A549 (cell line): ENCODE data around the gene PODNL1. TPM values are rescaled to one million over a fixed set of nuclear protein-coding genes. Genes with fewer than 3 reads are reported as not detected.

Experiments used
- ATAC-seq, 2 experiments: fragments of 200-7000 bp in 1 of 2; fragments of >200 bp in 1 of 2; cut with Nextera tagmentation in 1 of 2; cut with Tn5 transposase in 1 of 2; 3 replicates each; pipeline versions ENCODE4 v1.8.0 to v1.9.1; 2018 to 2020; ENCODE audit warnings: mild to moderate bottlenecking in 1 of 2, moderate library complexity in 1 of 2
- CTCF ChIA-PET: fragments of 300-600 bp; sonication (Branson Sonifier 250); formaldehyde crosslinking; extraction: SDS; loops from one replicate; lab custom pipeline; 2021; ENCODE audit warnings: antibody characterized with exemption, inconsistent platforms; lab: Yijun Ruan, JAX
- POLR2A ChIA-PET: fragments of 350-600 bp; formaldehyde crosslinking; extraction: SDS; loops from one replicate; lab custom pipeline; 2021; ENCODE audit warnings: antibody characterized with exemption, inconsistent platforms; lab: Yijun Ruan, JAX
- DNase-seq, 2 experiments: peaks; one replicate each; pipeline versions ENCODE4 v3.0.0 to v3.0.0-alpha.2; 2011 to 2016; ENCODE audit warnings: low read depth in 1 of 2, low spot score in 1 of 2
- FAIRE-seq: peaks from 2 replicates; lab custom pipeline; 2011; peaks lifted over from hg19 to GRCh38; lab: Jason Lieb, UNC
- H3K27ac ChIP-seq, 2 experiments: fragments of >200 bp; sonication (Bioruptor Twin); formaldehyde crosslinking; 3 replicates each; pipeline ENCODE4 v1.5.1; 2016 to 2017
- H3K4me1 ChIP-seq: fragments of >200 bp; sonication (Bioruptor Twin); formaldehyde crosslinking; 3 replicates; pipeline ENCODE4 v1.6.1; 2016
- H3K4me2 ChIP-seq: fragments of >200 bp; sonication (Bioruptor Twin); formaldehyde crosslinking; 3 replicates; pipeline ENCODE4 v1.6.1; 2016
- H3K4me3 ChIP-seq: fragments of >200 bp; sonication (Bioruptor Twin); formaldehyde crosslinking; 3 replicates; pipeline ENCODE4 v1.5.1; 2016
- H3K9me3 ChIP-seq: fragments of >200 bp; sonication (Bioruptor Twin); formaldehyde crosslinking; 3 replicates; pipeline ENCODE4 v1.6.1; 2016
- CBX8 ChIP-seq: fragments of 200-600 bp; sonication (generic); IDR thresholded peaks from 2 replicates; pipeline ENCODE4 v1.6.1; 2016
- EHMT2 ChIP-seq: fragments of 200-600 bp; sonication (generic); IDR thresholded peaks from 2 replicates; pipeline ENCODE4 v1.6.1; 2016; ENCODE audit warnings: antibody characterized with exemption, low read depth, mild to moderate bottlenecking, moderate library complexity
- EP300 ChIP-seq, 2 experiments: fragments of >200 bp; sonication (Bioruptor Twin); formaldehyde crosslinking; IDR thresholded peaks; 2 replicates in 1 of 2; 3 replicates in 1 of 2; pipeline ENCODE4 v1.6.1; 2016 to 2017
- ESRRA ChIP-seq: fragments of 150-350 bp; IDR thresholded peaks from 2 replicates; pipeline ENCODE4 v1.6.1; 2014; ENCODE audit warnings: mild to moderate bottlenecking, low read length, borderline replicate concordance
- FOXS1 ChIP-seq: fragments of 250-450 bp; sonication (Bioruptor Pico); IDR thresholded peaks from 2 replicates; pipeline ENCODE4 v1.5.0; 2020; ENCODE audit warnings: mild to moderate bottlenecking, moderate library complexity
- NR3C1 ChIP-seq: fragments of >200 bp; sonication (Bioruptor Twin); formaldehyde crosslinking; IDR thresholded peaks from 3 replicates; pipeline ENCODE4 v1.6.1; 2017
- RARB ChIP-seq: fragments of 250-450 bp; sonication (Bioruptor Pico); IDR thresholded peaks from 2 replicates; pipeline ENCODE4 v1.8.0; 2021; ENCODE audit warnings: mild to moderate bottlenecking, moderate library complexity
- SREBF2 ChIP-seq: fragments of 450-650 bp; IDR thresholded peaks from 2 replicates; pipeline ENCODE4 v1.6.1; 2014; ENCODE audit warnings: mild to moderate bottlenecking, moderate library complexity
- ZNF302 ChIP-seq: fragments of 250-450 bp; sonication (Bioruptor Pico); IDR thresholded peaks from 2 replicates; pipeline ENCODE4 v1.9.0; 2021; ENCODE audit warnings: inconsistent platforms, mild to moderate bottlenecking, moderate library complexity
- ZSCAN20 ChIP-seq: fragments of 250-450 bp; sonication (Bioruptor Pico); IDR thresholded peaks from 2 replicates; pipeline ENCODE4 v1.8.0; 2022; ENCODE audit warnings: mild to moderate bottlenecking, moderate library complexity
- WGBS: methylation state at CpG from one replicate; pipeline ENCODE4 v1.1.6; 2017; ENCODE audit errors: missing lambda C conversion rate; 5-methylcytosine and 5-hydroxymethylcytosine counted together
- polyA plus RNA-seq, 4 experiments: library from polyadenylated mRNA; depleted of rRNA in 3 of 4; stranded (reverse); fragments of >200 nt; fragmentation: RNase III in 1 of 4; extraction: RNeasy Plus Mini Kit Qiagen cat#74134 plus additional on column Dnase treatment in 1 of 4; gene quantifications; 2 replicates in 3 of 4; 3 replicates in 1 of 4; pipeline ENCODE4 v1.2.3, GENCODE V29; 2011 to 2017
- TF ChIP-seq, protein P1 (sequence below): fragments of 200-600 bp; sonication (generic); IDR thresholded peaks from 2 replicates; pipeline ENCODE4 v1.6.1; 2016; ENCODE audit warnings: antibody characterized with exemption, mild to moderate bottlenecking, moderate library complexity
- TF ChIP-seq, protein P2 (sequence below): fragments of 450-650 bp; IDR thresholded peaks from 2 replicates; pipeline ENCODE4 v1.6.1; 2014; ENCODE audit warnings: antibody characterized with exemption

Gene PODNL1
- polyA plus RNA-seq, 2 of the 4 experiments (the other 2 are of a cell fraction), result 0.79 to 1.3 TPM

DNA sequence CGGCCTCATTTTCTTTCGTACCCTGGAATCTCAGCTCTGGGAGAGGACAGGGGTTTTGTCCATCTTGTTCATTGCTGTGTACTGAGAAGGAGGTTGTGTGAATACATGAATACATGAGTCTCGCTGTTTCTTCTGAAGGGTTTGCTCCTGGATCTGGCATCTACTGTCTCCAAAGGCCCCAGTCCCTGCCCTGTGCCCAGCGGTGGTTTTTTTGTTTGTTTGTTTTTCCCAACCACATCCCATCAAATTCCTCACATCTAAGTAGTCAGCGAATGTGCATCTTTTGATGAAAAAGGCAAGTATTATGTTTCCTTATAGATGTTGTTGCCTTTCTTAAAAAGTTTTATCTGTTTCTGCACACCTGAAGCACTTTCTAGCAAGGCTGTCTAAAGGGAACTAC is 26.6 kb upstream of the PODNL1 start (continued):
- TF ChIP-seq, protein P1, sequence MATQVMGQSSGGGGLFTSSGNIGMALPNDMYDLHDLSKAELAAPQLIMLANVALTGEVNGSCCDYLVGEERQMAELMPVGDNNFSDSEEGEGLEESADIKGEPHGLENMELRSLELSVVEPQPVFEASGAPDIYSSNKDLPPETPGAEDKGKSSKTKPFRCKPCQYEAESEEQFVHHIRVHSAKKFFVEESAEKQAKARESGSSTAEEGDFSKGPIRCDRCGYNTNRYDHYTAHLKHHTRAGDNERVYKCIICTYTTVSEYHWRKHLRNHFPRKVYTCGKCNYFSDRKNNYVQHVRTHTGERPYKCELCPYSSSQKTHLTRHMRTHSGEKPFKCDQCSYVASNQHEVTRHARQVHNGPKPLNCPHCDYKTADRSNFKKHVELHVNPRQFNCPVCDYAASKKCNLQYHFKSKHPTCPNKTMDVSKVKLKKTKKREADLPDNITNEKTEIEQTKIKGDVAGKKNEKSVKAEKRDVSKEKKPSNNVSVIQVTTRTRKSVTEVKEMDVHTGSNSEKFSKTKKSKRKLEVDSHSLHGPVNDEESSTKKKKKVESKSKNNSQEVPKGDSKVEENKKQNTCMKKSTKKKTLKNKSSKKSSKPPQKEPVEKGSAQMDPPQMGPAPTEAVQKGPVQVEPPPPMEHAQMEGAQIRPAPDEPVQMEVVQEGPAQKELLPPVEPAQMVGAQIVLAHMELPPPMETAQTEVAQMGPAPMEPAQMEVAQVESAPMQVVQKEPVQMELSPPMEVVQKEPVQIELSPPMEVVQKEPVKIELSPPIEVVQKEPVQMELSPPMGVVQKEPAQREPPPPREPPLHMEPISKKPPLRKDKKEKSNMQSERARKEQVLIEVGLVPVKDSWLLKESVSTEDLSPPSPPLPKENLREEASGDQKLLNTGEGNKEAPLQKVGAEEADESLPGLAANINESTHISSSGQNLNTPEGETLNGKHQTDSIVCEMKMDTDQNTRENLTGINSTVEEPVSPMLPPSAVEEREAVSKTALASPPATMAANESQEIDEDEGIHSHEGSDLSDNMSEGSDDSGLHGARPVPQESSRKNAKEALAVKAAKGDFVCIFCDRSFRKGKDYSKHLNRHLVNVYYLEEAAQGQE, result no peak
- TF ChIP-seq, protein P2, sequence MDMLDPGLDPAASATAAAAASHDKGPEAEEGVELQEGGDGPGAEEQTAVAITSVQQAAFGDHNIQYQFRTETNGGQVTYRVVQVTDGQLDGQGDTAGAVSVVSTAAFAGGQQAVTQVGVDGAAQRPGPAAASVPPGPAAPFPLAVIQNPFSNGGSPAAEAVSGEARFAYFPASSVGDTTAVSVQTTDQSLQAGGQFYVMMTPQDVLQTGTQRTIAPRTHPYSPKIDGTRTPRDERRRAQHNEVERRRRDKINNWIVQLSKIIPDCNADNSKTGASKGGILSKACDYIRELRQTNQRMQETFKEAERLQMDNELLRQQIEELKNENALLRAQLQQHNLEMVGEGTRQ, result no peak
- no peak for TF ChIP-seq NR3C1
- TF ChIP-seq FOXS1 (CRISPR knock-in tag), result no peak

DNA sequence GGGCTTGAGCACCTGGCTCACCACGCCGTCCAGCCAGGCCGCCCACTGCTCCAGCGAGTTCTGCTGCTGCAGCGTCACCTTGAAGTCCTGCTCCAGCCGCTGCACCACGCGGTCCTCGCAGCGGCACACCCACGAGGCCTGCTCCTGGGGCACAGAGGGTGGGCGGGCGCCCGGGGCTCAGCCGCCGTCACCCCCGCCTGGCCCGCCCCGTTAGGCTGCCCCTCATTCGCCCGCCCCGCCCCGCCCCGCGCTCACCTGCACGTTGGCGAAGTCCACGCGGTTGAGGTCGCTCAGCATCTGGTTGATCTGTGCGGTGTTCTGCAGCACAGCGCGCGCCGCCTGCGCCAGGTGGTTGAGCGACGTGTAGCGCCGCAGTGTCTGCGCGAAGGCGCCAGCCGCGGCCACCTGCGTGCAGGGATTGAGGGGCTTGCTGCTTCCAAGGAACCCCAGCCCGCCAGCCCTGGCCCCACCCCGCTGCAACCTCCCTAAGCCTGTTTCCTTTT is 25.4 kb upstream of the PODNL1 start:
- Histone ChIP-seq H3K9me3 (no peaks in the 10 kb centered on the region), H3K4me1 (no peaks in the 10 kb centered on the region), H3K4me2 (no peak overlapping the region), H3K27ac (no peak overlapping the region), H3K4me3 (no peak overlapping the region)
- ChIA-PET CTCF (interaction anchor here (0.6 to 0.9 kb wide), 2 partner anchors 51 to 109 kb away, joined by 3 read pairs; no protein-coding TSS in a partner anchor), POLR2A (no interaction called here)
- DNase-seq, result no peak
- no peak for FAIRE-seq
- 95% methylated on average over 17 of the region's 48 CpGs for WGBS
- TF ChIP-seq EP300 (IDR thresholded peaks at IDR 0.05) (no peak), ZSCAN20 (CRISPR knock-in tag) (no peak)
- no peak for ATAC-seq

DNA sequence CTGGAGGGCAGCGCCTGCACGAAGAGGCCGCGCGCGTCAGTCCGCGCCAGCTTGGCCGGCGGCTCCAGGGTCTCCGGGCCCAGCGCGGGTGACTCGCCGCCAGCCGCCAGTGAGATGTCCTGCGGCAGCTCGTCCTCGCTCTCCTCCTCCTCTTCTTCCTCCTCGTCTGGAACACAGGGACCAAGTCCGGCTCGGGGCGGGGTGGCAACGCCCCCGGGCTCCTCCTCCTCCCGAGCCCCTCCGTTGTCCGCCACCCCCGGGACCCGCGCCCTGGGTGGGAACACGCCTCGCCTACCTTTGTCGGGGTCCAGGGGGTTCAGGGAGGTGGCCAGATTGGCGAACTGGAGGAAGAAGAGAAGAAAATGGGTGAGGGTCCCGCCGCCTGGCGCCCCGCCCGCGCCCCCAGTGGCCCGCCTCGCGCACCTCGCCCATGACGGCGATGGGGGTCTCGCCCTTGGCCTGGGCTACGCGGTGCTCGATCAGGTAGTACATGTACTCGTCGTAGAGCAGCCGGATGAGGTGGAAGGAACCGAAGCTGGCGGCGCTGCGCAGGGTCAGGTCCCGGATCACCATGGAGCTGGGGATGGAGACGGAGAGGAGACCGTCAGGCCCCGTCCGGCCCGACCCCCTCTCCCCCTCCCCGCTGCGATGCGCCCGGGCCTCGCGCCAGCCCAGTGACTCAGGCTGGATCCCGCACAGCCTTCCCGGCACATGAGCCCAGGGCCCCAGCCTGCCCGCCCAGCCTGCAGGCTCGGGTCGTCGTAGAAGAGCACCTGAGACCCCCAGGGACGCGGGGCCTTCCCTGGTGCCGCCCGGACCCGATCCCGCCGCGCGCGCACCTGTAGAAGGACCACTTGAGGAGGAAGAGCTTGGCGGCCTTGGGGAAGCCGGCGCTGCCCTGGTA is 24.7 kb upstream of the PODNL1 start:
- no peaks in the 10 kb centered on the region for H3K4me1 ChIP-seq
- FAIRE-seq (no peak), ATAC-seq (no peak)
- POLR2A ChIA-PET, result no interaction called here
- CTCF ChIA-PET, result interaction anchor here (0.6 to 2.3 kb wide), 4 partner anchors 10 to 110 kb away, joined by 3 to 5 read pairs (median 4); no protein-coding TSS in a partner anchor
- WGBS, result 95% methylated on average over 40 of the region's 89 CpGs
- TF ChIP-seq SREBF2 (no peak), EHMT2 (no peak), NR3C1 (no peak), CBX8 (no peak)
- TF ChIP-seq, all 56 proteins: peak for 0
- no peak for DNase-seq
- H3K9me3 ChIP-seq, result no peaks in the 10 kb centered on the region
- no peak overlapping the region for H3K27ac ChIP-seq
- no peak overlapping the region for H3K4me3 ChIP-seq
- no peak overlapping the region for H3K4me2 ChIP-seq

DNA sequence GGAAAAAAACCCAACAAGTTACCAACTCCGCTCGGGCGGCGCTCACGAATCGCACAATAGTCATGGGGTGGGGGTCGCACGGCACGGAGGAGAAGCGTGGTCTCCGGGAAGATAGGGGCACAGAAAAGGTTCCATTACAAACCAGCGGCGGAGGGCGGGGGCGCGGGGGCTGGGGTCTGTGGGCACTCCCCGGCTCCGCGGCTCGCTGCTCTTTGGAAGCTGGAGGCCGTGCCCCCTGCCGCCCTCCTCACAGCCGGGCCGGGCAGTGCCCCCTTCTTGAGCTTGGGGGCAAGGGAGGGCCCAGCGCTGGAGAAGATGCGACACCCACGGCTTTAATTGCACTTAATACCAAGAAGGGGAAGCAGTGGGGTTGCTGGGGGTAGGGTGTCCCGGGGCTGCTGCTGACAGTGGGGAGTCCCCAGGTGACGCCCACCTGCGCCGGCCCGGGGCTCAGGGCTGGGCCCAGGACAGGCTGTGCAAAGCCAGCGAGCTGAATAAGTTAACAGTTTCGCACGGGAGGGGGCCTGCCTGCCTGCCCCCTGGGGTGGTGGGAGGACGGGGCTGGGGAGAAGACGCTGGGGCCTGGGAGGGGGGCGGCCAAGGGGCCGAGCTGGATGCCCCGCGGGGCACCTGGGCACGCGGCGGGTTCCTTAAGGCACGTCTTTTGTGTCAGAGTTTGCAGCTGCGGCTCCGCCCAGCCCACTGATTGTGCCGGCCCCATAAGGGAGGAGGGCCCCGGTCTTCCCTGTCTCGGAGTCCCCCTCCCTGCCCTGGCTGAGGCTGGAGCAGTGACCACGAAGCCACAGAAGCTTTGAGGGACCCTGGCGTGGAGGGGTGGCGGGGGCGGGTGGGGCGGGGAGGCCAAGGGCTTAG is 23.8 kb upstream of the PODNL1 start:
- ATAC-seq (no peak), DNase-seq (no peak), FAIRE-seq (no peak)
- TF ChIP-seq RARB (no peak), ESRRA (no peak), ZNF302 (no peak)
- H3K4me2 ChIP-seq, result no peak overlapping the region
- CTCF ChIA-PET, result interaction anchor here (1.4 to 2.3 kb wide), 3 partner anchors 9 to 109 kb away, joined by 4 to 5 read pairs (median 4); no protein-coding TSS in a partner anchor
- no peaks in the 10 kb centered on the region for H3K4me1 ChIP-seq
- WGBS, result 89% methylated on average over 17 of the region's 55 CpGs
- H3K4me3 ChIP-seq, result no peak overlapping the region
- H3K9me3 ChIP-seq, result no peaks in the 10 kb centered on the region
- H3K27ac ChIP-seq, result no peak overlapping the region
- POLR2A ChIA-PET, result interaction anchor here (0.6 kb wide), 1 partner anchor 16 kb away, joined by 5 read pairs; no protein-coding TSS in a partner anchor
